GM12872 (cell line): ENCODE results near the gene RAPGEF5.

ENCODE experiments used
- CTCF ChIP-seq: IDR thresholded peaks from 3 replicates; pipeline ENCODE4 v1.5.1; 2011; ENCODE audit warnings: low read depth, mild to moderate bottlenecking, low read length, moderate library complexity; ENCODE audit not compliant: insufficient read depth

Gene RAPGEF5, protein sequence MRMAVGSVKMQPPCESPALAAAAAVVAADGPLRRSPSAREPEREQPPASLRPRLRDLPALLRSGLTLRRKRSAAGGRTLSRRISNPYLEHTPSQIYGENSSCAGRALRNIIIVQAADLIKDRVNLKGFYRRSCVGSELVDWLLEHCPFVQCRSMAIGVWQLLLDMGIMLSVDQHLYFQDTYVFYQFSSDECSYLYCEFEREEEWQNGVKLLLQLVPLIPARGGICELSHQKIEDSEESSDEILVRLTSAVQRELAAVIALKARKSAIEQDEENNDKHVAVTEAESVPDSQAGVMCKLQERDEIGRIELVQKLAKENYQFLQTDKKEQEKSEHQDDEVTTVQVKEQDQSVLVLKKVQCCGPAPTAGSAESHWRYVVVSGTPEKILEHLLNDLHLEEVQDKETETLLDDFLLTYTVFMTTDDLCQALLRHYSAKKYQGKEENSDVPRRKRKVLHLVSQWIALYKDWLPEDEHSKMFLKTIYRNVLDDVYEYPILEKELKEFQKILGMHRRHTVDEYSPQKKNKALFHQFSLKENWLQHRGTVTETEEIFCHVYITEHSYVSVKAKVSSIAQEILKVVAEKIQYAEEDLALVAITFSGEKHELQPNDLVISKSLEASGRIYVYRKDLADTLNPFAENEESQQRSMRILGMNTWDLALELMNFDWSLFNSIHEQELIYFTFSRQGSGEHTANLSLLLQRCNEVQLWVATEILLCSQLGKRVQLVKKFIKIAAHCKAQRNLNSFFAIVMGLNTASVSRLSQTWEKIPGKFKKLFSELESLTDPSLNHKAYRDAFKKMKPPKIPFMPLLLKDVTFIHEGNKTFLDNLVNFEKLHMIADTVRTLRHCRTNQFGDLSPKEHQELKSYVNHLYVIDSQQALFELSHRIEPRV

DNA sequence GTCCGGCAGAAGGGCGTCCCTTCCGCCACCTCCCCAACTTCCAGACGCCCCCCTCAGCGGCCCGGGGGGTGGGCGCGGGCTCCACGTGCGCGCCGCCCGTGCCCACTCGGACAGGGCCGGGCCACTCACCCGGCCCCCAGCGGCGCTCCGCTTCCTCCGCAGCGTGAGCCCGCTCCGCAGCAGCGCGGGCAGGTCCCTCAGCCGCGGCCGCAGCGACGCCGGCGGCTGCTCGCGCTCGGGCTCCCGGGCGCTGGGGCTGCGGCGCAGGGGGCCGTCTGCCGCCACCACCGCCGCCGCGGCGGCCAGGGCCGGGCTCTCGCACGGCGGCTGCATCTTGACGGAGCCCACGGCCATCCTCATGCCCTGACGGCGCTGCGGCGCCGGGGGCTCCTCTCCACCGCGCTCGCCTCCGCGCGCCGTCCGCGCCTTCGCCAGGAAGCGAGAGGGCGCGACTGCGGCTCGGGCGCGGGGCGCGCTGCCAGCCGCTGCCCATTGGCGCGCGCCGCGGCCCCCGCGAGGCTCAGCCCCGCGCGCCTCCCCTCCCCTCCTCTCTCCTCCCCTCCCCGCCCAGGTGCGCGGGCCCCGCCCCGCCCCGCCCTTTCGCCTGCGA lies at the start of gene RAPGEF5:
RAPGEF5 (minus strand) TSS at position 454 of the 610 bp plus-strand sequence; CDS start at position 360, 94 bp downstream.
- no peak for TF ChIP-seq CTCF

DNA sequence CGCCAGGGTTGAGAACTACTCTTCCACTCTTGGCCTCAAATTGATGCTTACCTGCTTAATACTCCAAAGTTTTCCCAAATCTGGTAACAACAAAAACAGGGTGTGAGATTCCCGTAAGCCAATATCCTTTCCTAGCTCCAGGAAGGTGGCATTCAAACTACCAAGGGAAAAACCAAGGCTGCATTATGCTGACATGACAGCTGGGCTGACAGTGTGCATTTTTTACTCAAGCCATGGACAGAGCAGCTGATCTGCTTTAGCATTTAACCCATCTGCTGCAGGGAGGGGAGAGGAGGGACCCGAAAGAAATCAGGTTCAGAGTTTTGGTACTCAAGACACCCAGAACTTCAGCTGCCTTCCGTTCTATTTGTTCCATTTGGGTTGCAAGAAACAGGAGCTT lies 49.8 kb upstream of the RAPGEF5 start:
- no peak for TF ChIP-seq CTCF

DNA sequence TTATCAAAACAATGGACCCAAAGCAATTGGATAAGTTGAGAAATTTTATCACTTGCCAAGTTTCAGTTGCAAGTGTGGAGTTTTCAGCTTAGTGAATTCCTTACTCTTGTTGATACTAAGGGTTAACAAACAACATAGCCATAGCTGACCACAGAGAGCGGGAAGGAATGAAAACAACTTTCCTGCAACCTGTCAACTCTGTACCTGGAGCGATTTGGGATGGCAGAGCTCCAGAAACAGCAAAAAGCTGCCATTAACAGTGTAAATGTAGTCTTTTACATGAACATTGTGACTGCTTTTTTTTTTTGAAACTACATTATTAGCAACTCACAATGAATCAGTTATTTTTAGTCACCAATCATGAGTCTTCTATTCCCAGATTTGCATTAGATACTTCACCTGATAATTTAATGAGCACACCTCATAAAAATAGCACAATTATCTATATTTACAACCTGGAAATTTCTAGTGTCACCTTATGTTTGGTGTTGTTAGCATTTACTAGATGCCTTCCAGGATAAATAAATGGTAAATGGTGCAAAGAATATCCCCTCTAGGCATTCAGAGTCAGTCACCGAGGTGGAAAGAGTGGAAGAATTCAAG lies 47.6 kb upstream of the RAPGEF5 start:
- TF ChIP-seq CTCF: no peak

- no peak for TF ChIP-seq CTCF
Measured at GRCh38 chr7:22403344-22403743, 46.4 kb upstream of the RAPGEF5 start.

DNA sequence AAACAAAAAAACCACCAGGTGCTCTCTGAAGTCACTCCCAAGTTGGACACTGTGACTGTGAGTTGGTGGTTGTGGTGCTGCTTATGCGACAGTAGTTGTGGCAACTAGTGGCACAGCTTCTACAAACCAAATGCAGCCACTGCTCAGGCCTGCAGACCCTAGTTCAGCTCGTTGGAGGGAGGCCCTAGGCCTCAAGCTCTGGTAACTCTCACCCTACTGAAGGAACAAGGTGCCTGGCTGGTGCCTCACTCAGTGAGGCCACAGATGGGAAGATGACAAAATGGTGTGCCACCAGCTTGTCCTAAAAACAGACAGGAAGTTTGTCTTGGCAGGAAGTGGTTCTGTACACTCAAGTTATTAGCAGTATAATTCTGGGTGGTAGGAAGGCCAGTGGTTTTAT lies 45.3 kb upstream of the RAPGEF5 start:
- TF ChIP-seq CTCF: no peak

- TF ChIP-seq CTCF: no peak
Measured at GRCh38 chr7:22400936-22401553, 44.1 kb upstream of the RAPGEF5 start.
